ENCODE results near the gene WNT9B.

DNA sequence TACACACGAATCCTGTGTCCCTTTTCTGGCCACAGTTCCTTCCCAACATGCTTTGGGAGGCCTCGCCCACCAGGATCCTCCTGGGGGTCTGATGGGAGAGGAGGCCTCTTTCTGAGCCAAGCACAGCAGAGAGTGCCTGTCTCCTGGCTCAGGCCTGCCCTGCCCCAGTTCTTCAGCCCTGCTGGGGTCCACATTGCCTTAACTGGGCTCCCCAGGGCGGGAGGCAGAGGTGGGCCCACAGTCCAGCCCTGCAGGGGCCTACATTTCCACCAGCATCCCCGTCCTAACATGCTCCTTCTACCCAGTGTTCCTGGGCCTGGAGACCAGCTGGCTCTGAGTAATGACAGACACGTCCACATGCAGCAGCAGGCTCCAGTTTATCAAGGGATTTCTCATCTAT is 29.6 kb downstream of the WNT9B start:
- no peak for TF ChIP-seq CTCF (conservative IDR thresholded peaks at IDR 0.05; ENCODE audit: low read depth in 2 of 2)
- TF ChIP-seq REST (IDR thresholded peaks at IDR 0.05; ENCODE audit: unreplicated experiment) = no peak
- TF ChIP-seq STAT1 (IDR thresholded peaks at IDR 0.05; ENCODE audit: unreplicated experiment) = no peak
- no peak for TF ChIP-seq CREB1 (CRISPR knock-in tag; IDR thresholded peaks at IDR 0.05; ENCODE audit: low read depth)
- TF ChIP-seq POLR2AphosphoS5 (IDR thresholded peaks at IDR 0.05; ENCODE audit: low read depth) = no peak
- TF ChIP-seq EZH2 (IDR thresholded peaks at IDR 0.05; ENCODE audit: low read depth, unreplicated experiment) = no peak
- TF ChIP-seq EZH2phosphoT487 (IDR thresholded peaks at IDR 0.05; ENCODE audit: unreplicated experiment) = no peak
- TF ChIP-seq ZNF331 (CRISPR knock-in tag; IDR thresholded peaks at IDR 0.05; ENCODE audit: low read depth) = no peak
- TF ChIP-seq, protein P1, sequence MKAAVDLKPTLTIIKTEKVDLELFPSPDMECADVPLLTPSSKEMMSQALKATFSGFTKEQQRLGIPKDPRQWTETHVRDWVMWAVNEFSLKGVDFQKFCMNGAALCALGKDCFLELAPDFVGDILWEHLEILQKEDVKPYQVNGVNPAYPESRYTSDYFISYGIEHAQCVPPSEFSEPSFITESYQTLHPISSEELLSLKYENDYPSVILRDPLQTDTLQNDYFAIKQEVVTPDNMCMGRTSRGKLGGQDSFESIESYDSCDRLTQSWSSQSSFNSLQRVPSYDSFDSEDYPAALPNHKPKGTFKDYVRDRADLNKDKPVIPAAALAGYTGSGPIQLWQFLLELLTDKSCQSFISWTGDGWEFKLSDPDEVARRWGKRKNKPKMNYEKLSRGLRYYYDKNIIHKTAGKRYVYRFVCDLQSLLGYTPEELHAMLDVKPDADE (IDR thresholded peaks at IDR 0.05) = no peak
- TF ChIP-seq JUNB (IDR thresholded peaks at IDR 0.05; ENCODE audit: unreplicated experiment) = no peak

Data from GM23338 (cell line).